Stimulated activated CD4-positive, alpha-beta T cell treated with anti-CD3 and anti-CD28 coated beads, Interleukin-4, amount 100 ng/mL, for 24 hours (primary cell): ENCODE measurements around the gene CFHR5.
"Not testable (repeated sequence)": the region's sequence is repeated elsewhere in the genome, so short reads cannot be mapped to it uniquely, and the experiment has no call there.

Experiments used
- DNase-seq: peaks from one replicate; pipeline ENCODE4 v3.0.0-alpha.2; 2020

The CFHR5 gene

GRCh38 chr1:197024460-197024859 lies 47.1 kb downstream of the CFHR5 start:
- no peak for DNase-seq

- no peak for DNase-seq
These were observed 50.0 kb downstream of the CFHR5 start for GRCh38 chr1:197027359-197027758.

- no peak for DNase-seq
These were observed 52.4 kb downstream of the CFHR5 start for GRCh38 chr1:197029749-197030148.

GRCh38 chr1:197034631-197035339 lies 57.4 kb downstream of the CFHR5 start:
- not testable (repeated sequence) for DNase-seq

GRCh38 chr1:197036861-197037260 lies 59.5 kb downstream of the CFHR5 start:
- no peak for DNase-seq

GRCh38 chr1:197041486-197042353 lies 64.4 kb downstream of the CFHR5 start:
- no peak for DNase-seq

- DNase-seq, result no peak
These were observed 65.5 kb downstream of the CFHR5 start for GRCh38 chr1:197042676-197043341.

- no peak for DNase-seq
These were observed 71.7 kb downstream of the CFHR5 start for GRCh38 chr1:197049100-197049499.
